K562 (cell line): ENCODE results near the gene TRAF3IP3. TPM values are rescaled to one million over a fixed set of nuclear protein-coding genes. Genes with fewer than 3 reads are reported as not detected.

ENCODE experiments used
- ATAC-seq: fragments of 200-7000 bp; cut with Tn5 transposase; 3 replicates; pipeline ENCODE4 v1.9.1; 2020; ENCODE audit warnings: moderate library complexity
- BruUV-seq: library from RNA; stranded (reverse); fragments of 400-500 nt; replicated peaks from 2 replicates; lab custom pipeline; 2021; lab: Mats Ljungman, UMichigan
- CTCF ChIA-PET: fragments of 300-600 bp; formaldehyde crosslinking; extraction: SDS; loops from one replicate; lab custom pipeline; 2021; ENCODE audit warnings: low intra/inter-chr PET ratio; lab: Yijun Ruan, JAX
- POLR2A ChIA-PET: fragments of 300-600, 350-650 bp; sonication (Branson Sonifier 250); formaldehyde crosslinking; extraction: SDS; loops from one replicate; lab custom pipeline; 2021; ENCODE audit warnings: antibody characterized with exemption, inconsistent platforms; lab: Yijun Ruan, JAX
- DNase-seq, 4 experiments: peaks; one replicate each; pipeline versions ENCODE4 v3.0.0 to v3.0.0-alpha.2; 2011 to 2018; ENCODE audit warnings: low spot score in 3 of 4, mixed read lengths in 3 of 4; ENCODE audit errors: extremely low read depth in 1 of 4
- FAIRE-seq: peaks from 2 replicates; lab custom pipeline; 2011; peaks lifted over from hg19 to GRCh38; lab: Jason Lieb, UNC
- H2AFZ ChIP-seq: 2 replicates; pipeline ENCODE4 v1.6.0; 2011; ENCODE audit warnings: low read depth, low read length, control low read depth, inconsistent platforms
- H3K27ac ChIP-seq: fragments of 200-600 bp; 3 replicates; pipeline ENCODE4 v1.8.0; 2011; ENCODE audit warnings: low read depth, mild to moderate bottlenecking, control low read depth, inconsistent platforms, low read length, moderate library complexity, mixed read lengths; ENCODE audit errors: extremely low read depth
- H3K27me3 ChIP-seq, 2 experiments: fragments of 300-600 bp in 1 of 2; 2 replicates in 1 of 2; 3 replicates in 1 of 2; pipeline versions ENCODE4 v1.6.0 to v1.8.0; 2011; ENCODE audit warnings: inconsistent platforms in 2 of 2, low read length in 2 of 2, mild to moderate bottlenecking in 1 of 2, mixed read lengths in 1 of 2, moderate library complexity in 1 of 2; ENCODE audit not compliant: control insufficient read depth in 2 of 2, insufficient read depth in 2 of 2
- H3K36me3 ChIP-seq: fragments of 300-600 bp; 3 replicates; pipeline ENCODE4 v1.8.0; 2011; ENCODE audit warnings: mild to moderate bottlenecking, low read length, inconsistent platforms; ENCODE audit not compliant: control insufficient read depth, insufficient read depth
- H3K4me1 ChIP-seq, 2 experiments: fragments of 200-600 bp in 1 of 2; replicated peaks in 1 of 2; 2 replicates in 1 of 2; 3 replicates in 1 of 2; pipeline versions ENCODE4 v1.5.1 to v1.8.0; 2011; ENCODE audit warnings: inconsistent platforms in 2 of 2, low read length in 2 of 2, mild to moderate bottlenecking in 1 of 2, mixed read lengths in 1 of 2, moderate library complexity in 1 of 2; ENCODE audit not compliant: control insufficient read depth in 2 of 2, insufficient read depth in 2 of 2
- H3K4me2 ChIP-seq: 2 replicates; pipeline ENCODE4 v1.6.1; 2011; ENCODE audit warnings: low read length, control low read depth, inconsistent platforms, mixed read lengths; ENCODE audit not compliant: insufficient read depth
- H3K4me3 ChIP-seq: fragments of 200-600 bp; sonication (generic), shearing (Covaris generic); 2 replicates; pipeline ENCODE4 v1.5.1; 2016; ENCODE audit warnings: control low read depth, inconsistent platforms
- H3K79me2 ChIP-seq: fragments of 200-600 bp; 3 replicates; pipeline ENCODE4 v1.8.0; 2011; ENCODE audit warnings: low read length, inconsistent platforms; ENCODE audit not compliant: control insufficient read depth, insufficient read depth
- H3K9ac ChIP-seq, 2 experiments: 2 replicates each; pipeline versions ENCODE4 v1.6.0 to v1.6.1; 2011; ENCODE audit warnings: low read depth in 2 of 2, low read length in 2 of 2, control low read depth in 1 of 2, inconsistent platforms in 1 of 2, mild to moderate bottlenecking in 1 of 2, mixed read lengths in 1 of 2; ENCODE audit not compliant: insufficient read depth in 1 of 2
- H3K9me1 ChIP-seq: one replicate; pipeline ENCODE4 v1.6.0; 2011; ENCODE audit warnings: inconsistent platforms, mild to moderate bottlenecking, low read length, moderate library complexity; ENCODE audit not compliant: control insufficient read depth, insufficient read depth
- H3K9me3 ChIP-seq: replicated peaks from 2 replicates; pipeline ENCODE4 v1.5.1; 2011; ENCODE audit warnings: low read depth, low read length, inconsistent platforms; ENCODE audit not compliant: control insufficient read depth, insufficient read depth
- H4K20me1 ChIP-seq: replicated peaks from 2 replicates; pipeline ENCODE4 v1.6.1; 2011; ENCODE audit warnings: low read length, inconsistent platforms, mixed read lengths; ENCODE audit not compliant: control insufficient read depth, insufficient read depth
- CBX8 ChIP-seq: fragments of 200-600 bp; sonication (generic); IDR thresholded peaks from 2 replicates; pipeline ENCODE4 v1.6.1; 2012; ENCODE audit warnings: borderline replicate concordance, mixed run types, low read depth, mild to moderate bottlenecking, moderate library complexity, mixed read lengths, low read length, control low read depth, inconsistent platforms; ENCODE audit not compliant: poor library complexity, severe bottlenecking; ENCODE audit errors: extremely low read depth
- ETV5 ChIP-seq: sonication (generic); formaldehyde crosslinking; IDR thresholded peaks from 2 replicates; pipeline ENCODE4 v1.4.0; 2020; ENCODE audit warnings: low read depth, mild to moderate bottlenecking, missing genetic modification reagents
- RBM39 ChIP-seq: fragments of 200-400 bp; formaldehyde crosslinking; optimal IDR thresholded peaks from 2 replicates; pipeline ENCODE3; 2018; ENCODE audit warnings: low read depth, low read length
- RNF219 ChIP-seq: fragments of 250-450 bp; sonication (Bioruptor Pico); IDR thresholded peaks from 2 replicates; pipeline ENCODE4 v1.5.0; 2022; ENCODE audit warnings: mild to moderate bottlenecking
- ZNF134 ChIP-seq: fragments of 250-450 bp; sonication (Bioruptor Pico); conservative IDR thresholded peaks from 2 replicates; pipeline ENCODE4 v1.4.0; 2020
- ZNF23 ChIP-seq: fragments of 250-450 bp; sonication (Bioruptor Pico); IDR thresholded peaks from 2 replicates; pipeline ENCODE4 v1.4.0; 2020; ENCODE audit warnings: mild to moderate bottlenecking
- ZNF316 ChIP-seq: fragments of 450-650 bp; IDR thresholded peaks from 2 replicates; pipeline ENCODE4 v1.6.1; 2016
- ZNF551 ChIP-seq: fragments of 250-450 bp; sonication (Bioruptor Pico); IDR thresholded peaks from 2 replicates; pipeline ENCODE4 v1.5.0; 2021; ENCODE audit warnings: mild to moderate bottlenecking, moderate library complexity
- ZNF830 ChIP-seq: fragments of 250-450 bp; sonication (Bioruptor Pico); IDR thresholded peaks from 2 replicates; pipeline ENCODE4 v1.5.0; 2021; ENCODE audit warnings: mild to moderate bottlenecking
- WGBS: fragments of 100-300 bp; shearing (Covaris generic); methylation state at CpG from one replicate; pipeline ENCODE4 v1.1.6; 2016; ENCODE audit warnings: low coverage, mixed read lengths; ENCODE audit not compliant: insufficient coverage; ENCODE audit errors: missing lambda C conversion rate; 5-methylcytosine and 5-hydroxymethylcytosine counted together
- in situ Hi-C: fragments of 300-500 bp; cut with MboI; formaldehyde crosslinking; loops from 4 replicates; pipeline ENCODE4 v1.15.0; 2018; ENCODE audit warnings: inconsistent platforms, mixed read lengths
- intact Hi-C: fragments of 100-400 bp; cut with micrococcal nuclease; formaldehyde crosslinking; loops from 2 replicates; pipeline ENCODE4 v1.14.2; 2022
- polyA plus RNA-seq, 8 experiments: library from polyadenylated mRNA; depleted of rRNA in 4 of 8; stranded (reverse) in 5 of 8; unstranded in 3 of 8; fragments of >200 nt; fragmentation: Nextera tagmentation in 2 of 8; fragmentation: Illumina TruSeq in 1 of 8; extraction: Ambion mirVana in 2 of 8; extraction: Trizol in 1 of 8; gene quantifications; 2 replicates each; pipeline versions ENCODE4 v1.2.1 to v1.2.3, GENCODE V29; 2011 to 2014; ENCODE audit warnings: inconsistent platforms in 1 of 8, missing spikeins in 1 of 8
- total RNA-seq, 7 experiments: library from RNA; depleted of rRNA in 6 of 7; stranded (reverse); fragments of >200 nt in 6 of 7; fragmentation: Illumina TruSeq in 2 of 7; extraction: Trizol in 2 of 7; gene quantifications; 2 replicates each; pipeline versions ENCODE4 v1.2.1 to v1.2.3, GENCODE V29; 2011 to 2021; ENCODE audit warnings: low replicate concordance in 1 of 7
- TF ChIP-seq, protein P1 (sequence below): fragments of 450-650 bp; IDR thresholded peaks from one replicate; pipeline ENCODE4 v1.6.1; 2018; ENCODE audit warnings: mild to moderate bottlenecking, moderate library complexity; ENCODE audit not compliant: partially characterized antibody
- TF ChIP-seq, protein P2 (sequence below): sonication (generic); formaldehyde crosslinking; IDR thresholded peaks from 2 replicates; pipeline ENCODE4 v1.4.0; 2020; ENCODE audit warnings: mild to moderate bottlenecking, missing genetic modification reagents

The TRAF3IP3 gene
- total and polyA plus RNA-seq, 9 of the 15 experiments (the other 6 are each of a cell fraction or from before 2014, with no cell fraction given): 0.06 to 1.1 (median 0.31) TPM

- no peak for TF ChIP-seq ZNF23
Observed at GRCh38 chr1:209710093-209710492, 45.8 kb upstream of the TRAF3IP3 start (continued).

DNA sequence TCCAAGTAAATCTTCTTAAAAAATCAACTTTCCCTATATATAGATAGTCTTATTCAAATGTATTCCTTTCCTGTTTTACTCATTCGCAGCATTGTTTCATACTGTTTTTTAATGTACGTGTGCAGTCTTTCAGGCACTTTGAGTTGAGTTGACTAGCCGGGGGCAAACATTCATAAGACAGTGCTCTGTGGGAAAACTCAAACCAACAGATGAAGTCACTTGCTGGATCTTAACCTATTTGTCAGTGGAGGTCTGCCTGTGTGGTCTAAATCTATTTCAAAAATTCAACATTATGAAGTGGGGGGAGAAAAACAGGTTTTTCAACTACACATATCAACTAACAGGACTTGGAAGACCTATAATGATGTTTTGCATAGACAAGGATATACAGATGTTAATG, 45.0 kb upstream of the TRAF3IP3 start:
- FAIRE-seq (no peak), ATAC-seq (no peak), DNase-seq (no peak)
- Histone ChIP-seq H3K9ac (no peak overlapping the region), H3K9me1 (no peaks in the 10 kb centered on the region), H3K36me3 (no peaks in the 10 kb centered on the region), H2AFZ (no peak overlapping the region), H3K4me1 (no peaks in the 10 kb centered on the region), H3K27me3 (peaks cover 11 to 15% of the 10 kb centered on the region in 2 experiments; a peak in 3 of 5 replicates), H3K4me3 (no peak overlapping the region), H3K4me2 (no peak overlapping the region), H4K20me1 (no peaks in the 10 kb centered on the region), H3K79me2 (no peaks in the 10 kb centered on the region), H3K27ac (no peak overlapping the region), H3K9me3 (no peaks in the 10 kb centered on the region)
- BruUV-seq: no TSS peak
- 0% methylated on average over 3 of the region's 3 CpGs for WGBS
- CTCF ChIA-PET: no interaction called here
- intact Hi-C loops: no loop called here
- POLR2A ChIA-PET: no interaction called here
- in situ Hi-C loops: no loop called here
- TF ChIP-seq, protein P1, sequence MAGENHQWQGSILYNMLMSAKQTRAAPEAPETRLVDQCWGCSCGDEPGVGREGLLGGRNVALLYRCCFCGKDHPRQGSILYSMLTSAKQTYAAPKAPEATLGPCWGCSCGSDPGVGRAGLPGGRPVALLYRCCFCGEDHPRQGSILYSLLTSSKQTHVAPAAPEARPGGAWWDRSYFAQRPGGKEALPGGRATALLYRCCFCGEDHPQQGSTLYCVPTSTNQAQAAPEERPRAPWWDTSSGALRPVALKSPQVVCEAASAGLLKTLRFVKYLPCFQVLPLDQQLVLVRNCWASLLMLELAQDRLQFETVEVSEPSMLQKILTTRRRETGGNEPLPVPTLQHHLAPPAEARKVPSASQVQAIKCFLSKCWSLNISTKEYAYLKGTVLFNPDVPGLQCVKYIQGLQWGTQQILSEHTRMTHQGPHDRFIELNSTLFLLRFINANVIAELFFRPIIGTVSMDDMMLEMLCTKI: no peak
- TF ChIP-seq CBX8 (no peak), RNF219 (no peak), ZNF134 (CRISPR knock-in tag) (no peak), ZNF316 (no peak), ZNF551 (CRISPR knock-in tag) (no peak), RBM39 (no peak), ETV5 (CRISPR knock-in tag) (no peak), ZNF830 (no peak)
- TF ChIP-seq, protein P2, sequence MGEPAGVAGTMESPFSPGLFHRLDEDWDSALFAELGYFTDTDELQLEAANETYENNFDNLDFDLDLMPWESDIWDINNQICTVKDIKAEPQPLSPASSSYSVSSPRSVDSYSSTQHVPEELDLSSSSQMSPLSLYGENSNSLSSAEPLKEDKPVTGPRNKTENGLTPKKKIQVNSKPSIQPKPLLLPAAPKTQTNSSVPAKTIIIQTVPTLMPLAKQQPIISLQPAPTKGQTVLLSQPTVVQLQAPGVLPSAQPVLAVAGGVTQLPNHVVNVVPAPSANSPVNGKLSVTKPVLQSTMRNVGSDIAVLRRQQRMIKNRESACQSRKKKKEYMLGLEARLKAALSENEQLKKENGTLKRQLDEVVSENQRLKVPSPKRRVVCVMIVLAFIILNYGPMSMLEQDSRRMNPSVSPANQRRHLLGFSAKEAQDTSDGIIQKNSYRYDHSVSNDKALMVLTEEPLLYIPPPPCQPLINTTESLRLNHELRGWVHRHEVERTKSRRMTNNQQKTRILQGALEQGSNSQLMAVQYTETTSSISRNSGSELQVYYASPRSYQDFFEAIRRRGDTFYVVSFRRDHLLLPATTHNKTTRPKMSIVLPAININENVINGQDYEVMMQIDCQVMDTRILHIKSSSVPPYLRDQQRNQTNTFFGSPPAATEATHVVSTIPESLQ: no peak
